ENCODE measurements around the gene BCLAF1.
"Not testable (repeated sequence)": the region's sequence is repeated elsewhere in the genome, so short reads cannot be mapped to it uniquely, and the experiment has no call there.

The BCLAF1 gene

DNA sequence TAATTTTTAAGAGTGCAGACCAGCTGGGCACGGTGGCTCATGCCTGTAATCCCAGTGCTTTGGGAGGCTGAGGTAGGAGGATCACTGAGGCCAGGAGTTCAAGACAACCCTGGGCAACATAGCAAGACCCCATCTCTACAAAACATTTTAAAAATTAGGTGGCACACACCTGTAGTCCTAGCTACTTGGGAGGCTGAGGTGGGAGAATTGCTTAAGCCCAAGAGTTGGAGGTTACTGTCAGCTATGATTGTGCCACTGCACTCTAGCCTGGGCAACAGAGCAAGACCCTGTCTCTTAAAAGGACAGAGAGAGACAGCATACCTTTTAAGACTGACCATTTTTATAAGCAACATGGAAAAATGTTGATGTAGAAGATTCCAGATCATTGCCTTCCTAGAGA is 18.8 kb upstream of the BCLAF1 start:
- not testable (repeated sequence) for DNase-seq

DNA sequence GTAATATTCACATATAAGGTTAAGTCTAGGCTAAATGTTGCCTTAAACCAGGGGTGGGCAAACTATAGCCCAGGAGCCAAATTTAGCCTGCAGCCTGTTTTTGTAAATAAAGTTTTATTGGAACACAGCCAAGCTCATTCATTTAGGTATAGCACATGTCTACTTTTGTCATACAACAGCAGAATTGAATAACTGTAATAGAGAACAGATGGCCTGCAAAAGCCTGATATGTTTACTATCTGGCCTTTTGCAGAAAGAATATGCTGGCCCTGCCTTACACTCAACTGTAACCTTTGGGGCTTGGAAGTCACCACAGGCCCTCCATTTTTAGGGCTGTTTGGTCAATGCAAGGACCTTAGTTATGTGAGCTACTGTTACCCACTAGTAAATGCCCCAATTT is 17.7 kb upstream of the BCLAF1 start:
- DNase-seq: no peak

DNA sequence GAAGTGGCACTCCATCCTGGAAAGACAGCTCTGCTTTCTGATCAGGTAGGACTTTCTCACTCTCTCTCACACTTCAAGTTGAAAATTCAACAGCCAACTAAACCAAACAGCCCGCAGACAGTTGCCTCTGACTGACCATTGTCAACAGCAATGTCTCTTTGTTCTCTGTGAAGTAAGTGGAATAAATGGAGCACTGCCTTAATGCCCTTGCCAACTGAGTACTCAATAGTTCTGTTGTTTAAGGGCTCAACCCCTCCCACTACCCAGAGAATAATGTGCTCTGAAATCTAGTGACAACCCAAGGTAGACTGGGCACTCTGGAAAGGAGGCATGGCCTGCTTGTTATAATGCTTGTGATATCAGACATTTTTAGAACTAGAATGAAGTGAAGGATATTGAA is 16.8 kb upstream of the BCLAF1 start:
- DNase-seq: no peak

DNA sequence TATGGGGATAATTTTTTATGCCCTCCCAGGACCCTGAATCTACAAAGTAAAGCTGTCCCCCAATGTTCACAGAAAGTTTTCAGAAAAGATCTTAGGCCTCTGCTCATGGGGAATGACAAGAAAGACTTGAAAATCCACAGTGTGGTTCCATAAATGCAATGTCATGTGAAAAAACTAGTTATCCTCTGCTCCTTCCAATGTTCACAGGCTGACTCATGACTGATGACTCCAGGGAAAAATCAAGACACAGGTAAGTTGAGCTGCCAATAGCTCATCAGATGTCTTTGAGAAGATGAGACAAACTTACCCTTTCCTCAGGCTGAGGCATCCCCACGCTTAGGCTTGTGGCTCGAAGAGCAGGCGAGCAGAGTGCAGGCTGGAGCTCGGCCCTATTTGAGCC is 14.8 kb upstream of the BCLAF1 start:
- no peak for DNase-seq

- DNase-seq: no peak
Observed at GRCh38 chr6:136303516-136303915, 13.9 kb upstream of the BCLAF1 start.

- DNase-seq: no peak
Observed at GRCh38 chr6:136294621-136295020, 5.0 kb upstream of the BCLAF1 start.

DNA sequence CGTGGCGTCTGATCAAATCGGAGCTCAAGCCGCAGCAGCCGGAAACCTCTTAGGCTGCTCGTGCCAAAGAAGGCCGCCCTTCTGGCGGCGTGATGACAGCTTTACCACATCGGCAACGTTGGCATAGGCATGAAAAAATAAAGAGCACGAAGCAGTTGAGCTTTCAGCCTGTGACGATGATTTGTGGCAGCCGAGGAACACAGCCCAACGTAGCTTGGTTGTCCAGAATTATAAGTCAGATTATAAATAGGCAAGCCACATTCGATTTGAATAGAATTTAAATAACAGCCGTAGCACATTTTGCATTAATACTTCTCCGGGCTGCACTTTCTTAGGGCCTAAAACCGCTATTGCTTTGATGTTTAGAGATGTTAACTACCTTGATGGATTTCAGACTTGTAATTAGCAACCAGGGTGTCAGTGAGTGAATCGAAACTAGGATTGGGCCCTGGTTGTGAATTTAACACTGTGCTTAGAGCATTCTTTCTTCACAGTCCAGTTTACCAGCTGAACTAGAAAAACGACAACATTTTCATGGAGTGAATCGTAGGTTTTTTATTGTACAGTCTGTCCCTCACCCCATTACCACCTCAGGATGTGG is 864 bp upstream of the BCLAF1 start:
- DNase-seq: peak; percentile 90 to 93

GRCh38 chr6:136289327-136289578 is 393 bp downstream of the BCLAF1 start:
- peak; percentile 95 for DNase-seq

DNA sequence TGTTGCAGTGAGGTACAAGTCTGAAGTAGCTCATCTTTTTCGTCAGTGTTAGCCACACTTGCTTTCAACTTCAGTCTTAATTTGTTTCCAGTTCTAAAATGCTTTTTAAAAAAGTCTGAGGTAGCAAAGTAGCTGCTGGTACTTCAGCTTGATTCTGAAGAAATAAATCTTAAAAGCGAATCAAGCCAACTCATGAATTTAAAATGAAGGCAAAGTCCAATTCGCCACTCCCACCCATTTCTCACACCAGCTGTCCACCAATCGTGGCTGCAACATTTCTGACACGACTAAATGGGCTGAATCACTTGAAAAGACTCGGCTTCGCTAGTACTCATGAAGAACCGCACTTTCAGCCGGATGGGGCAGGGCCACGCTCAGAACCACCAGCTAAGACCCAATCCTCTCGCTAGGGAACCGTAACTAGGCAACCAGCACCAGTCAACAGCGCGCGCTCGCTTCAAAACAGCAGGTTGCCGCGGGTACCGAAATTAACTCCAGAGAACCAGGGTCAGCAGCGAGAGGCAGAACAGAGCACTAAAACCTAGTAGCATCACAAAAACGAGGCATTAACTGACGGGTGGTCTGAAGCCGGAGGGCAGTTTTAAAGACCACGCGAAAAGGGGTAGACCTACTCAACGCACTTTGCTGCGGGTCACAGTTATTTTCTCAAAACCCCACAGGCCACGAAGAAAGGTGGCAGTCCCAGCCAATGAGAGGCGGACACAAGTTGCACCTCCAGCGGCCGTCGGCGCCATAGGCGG is 900 bp downstream of the BCLAF1 start:
- DNase-seq: peak; percentile 97 to 98

GRCh38 chr6:136284909-136285308 is 4.7 kb downstream of the BCLAF1 start:
- peak in 1 of 2 donors; percentile 35 for DNase-seq

DNA sequence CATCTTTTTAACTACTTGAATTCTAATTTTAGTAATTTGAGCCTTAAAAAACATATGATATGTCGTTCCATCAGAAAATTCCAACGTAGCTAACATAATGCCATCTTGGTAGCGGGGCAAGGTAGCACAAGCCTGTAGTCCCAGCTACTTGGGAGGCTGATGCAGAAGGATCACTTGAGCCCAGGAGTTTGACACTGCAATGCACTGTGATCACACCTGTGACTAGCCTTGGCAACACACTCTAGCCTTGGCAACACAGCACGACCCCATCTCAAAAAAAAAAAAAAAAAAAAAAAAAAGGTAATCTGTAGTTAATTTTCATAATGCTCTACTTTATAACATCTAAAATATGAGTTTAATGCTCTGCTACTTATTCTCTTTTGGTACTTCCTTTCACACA is 6.7 kb downstream of the BCLAF1 start:
- no peak for DNase-seq

- DNase-seq: no peak
Observed at GRCh38 chr6:136280032-136280609, 9.5 kb downstream of the BCLAF1 start.

GRCh38 chr6:136274062-136274461 is 15.6 kb downstream of the BCLAF1 start:
- DNase-seq: no peak

- DNase-seq: no peak
Observed at GRCh38 chr6:136265101-136265500, 24.5 kb downstream of the BCLAF1 start.

DNA sequence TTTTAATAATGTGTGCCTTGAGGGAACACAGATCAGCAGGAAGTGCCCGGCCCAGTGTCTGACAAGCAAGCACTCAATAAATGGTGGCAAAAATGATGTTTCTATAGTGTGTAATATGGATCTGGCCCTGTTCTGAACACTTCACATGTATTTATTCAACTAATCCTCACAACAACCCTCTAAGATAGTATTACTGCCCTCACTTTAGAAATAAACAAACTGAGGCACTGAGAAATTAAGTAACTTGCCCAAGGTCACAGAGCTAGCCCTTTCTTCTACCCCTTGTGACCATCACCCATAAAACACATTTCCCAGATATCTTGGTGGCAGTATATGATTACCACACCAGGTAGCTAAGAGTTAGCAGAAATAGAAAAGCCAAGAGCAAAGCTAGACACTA is 26.7 kb downstream of the BCLAF1 start:
- DNase-seq: no peak

GRCh38 chr6:136254851-136255466 is 34.7 kb downstream of the BCLAF1 start:
- DNase-seq: no peak

GRCh38 chr6:136253734-136254133 is 35.9 kb downstream of the BCLAF1 start:
- no peak for DNase-seq

DNA sequence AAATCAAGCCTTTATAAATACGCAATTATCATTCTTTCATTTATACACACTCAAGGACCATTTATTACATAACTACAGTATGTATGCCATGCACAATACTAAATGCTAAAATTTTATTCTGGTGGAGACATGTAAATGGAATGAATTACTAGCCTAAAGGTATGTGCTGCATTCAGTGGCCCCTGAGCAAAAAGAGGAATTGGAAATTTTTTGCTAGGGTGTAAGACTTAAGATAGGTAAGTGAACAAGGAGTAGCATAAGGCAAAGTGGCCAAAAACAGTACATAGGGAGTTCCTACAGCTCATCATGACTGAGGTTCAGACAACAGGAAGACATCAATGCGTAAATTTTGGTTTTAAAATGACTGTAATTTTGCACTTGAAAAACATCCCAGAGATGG is 37.2 kb downstream of the BCLAF1 start:
- no peak for DNase-seq

DNA sequence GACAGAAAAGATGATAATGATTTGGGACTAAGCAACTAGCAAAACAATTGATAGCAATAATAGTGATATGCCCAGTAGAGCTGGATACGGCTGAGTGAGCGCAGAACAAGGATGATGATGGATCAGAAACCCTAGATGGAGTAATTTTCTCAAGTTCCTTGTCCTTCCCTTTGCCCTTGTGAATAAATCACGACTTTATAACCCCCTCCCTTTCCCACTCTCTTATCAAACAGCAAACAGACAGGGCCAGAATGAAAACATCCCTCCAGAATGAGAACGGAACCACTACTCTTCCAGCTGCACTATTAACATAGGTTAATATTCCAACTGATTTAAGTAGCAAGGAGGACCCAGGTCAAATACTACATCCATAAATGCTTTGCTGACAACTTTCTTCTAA is 38.3 kb downstream of the BCLAF1 start:
- DNase-seq: no peak

DNA sequence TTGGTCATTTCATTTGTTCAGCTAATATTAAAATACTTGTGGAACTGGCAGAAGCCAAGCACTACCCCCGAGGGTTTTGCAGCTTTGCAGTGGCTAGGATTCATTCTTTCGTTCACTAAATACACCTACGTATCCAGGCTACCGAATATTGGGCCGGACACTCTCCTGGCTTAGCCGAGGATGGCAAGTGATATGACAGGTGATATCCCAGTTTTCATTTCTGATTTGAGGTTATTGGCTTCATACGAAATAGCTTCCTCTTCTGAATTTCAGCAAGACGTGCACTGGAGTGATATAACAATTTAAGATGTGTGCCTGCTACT is 39.0 kb downstream of the BCLAF1 start:
- no peak for DNase-seq

- peak; percentile 97 to 98 for DNase-seq
Observed at GRCh38 chr6:136249811-136250685, 39.6 kb downstream of the BCLAF1 start, which contains the start of gene MTFR2. Gene MTFR2, minus strand, starts transcription at chr6:136250311. Its CDS starts 1,212 bp downstream, at chr6:136249099.

- DNase-seq: no peak
Observed at GRCh38 chr6:136249336-136249735, 40.3 kb downstream of the BCLAF1 start.

DNA sequence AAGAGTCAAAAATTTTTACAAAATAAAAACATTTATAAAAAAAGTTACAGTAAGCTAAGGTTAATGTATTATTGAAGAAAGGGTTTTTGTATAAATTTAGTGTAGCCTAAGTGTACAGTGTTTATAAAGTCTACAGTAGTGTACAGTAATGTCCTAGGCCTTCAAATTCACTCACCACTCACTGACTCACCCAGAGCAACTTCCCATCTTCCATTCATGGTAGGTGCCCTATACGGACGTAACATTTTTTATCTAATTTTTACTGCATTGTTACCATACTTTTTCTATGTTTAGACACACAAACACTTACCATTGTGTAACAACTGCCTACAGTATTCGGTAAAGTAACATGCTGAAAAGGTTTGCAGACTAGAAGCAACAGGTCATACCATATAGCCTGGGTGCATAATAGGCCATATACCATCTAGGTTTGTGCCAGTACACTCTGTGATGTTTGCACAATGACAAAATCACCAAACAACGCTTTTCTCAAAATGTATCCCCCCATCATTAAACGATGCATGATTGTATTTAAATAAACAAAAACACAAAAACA is 45.5 kb downstream of the BCLAF1 start:
- DNase-seq: no peak

All from CD4-positive, alpha-beta T cell treated with Interferon alpha-2 for 1 hour (primary cell).